OCI-LY7 (cell line): Measurements from ENCODE around the gene MTUS2.

ENCODE experiments used
- CTCF ChIP-seq: fragments of 200-600 bp; sonication (generic); conservative IDR thresholded peaks from 2 replicates; pipeline ENCODE4 v1.5.1; 2014; ENCODE audit warnings: mild to moderate bottlenecking, antibody characterized with exemption, low read length, moderate library complexity, mixed read lengths
- EZH2phosphoT487 ChIP-seq: fragments of 200-600 bp; sonication (generic); IDR thresholded peaks from 2 replicates; pipeline ENCODE4 v1.6.1; 2018; ENCODE audit warnings: low read depth, borderline replicate concordance, mild to moderate bottlenecking, mixed run types, antibody characterized with exemption, low read length, moderate library complexity, mixed read lengths

- TF ChIP-seq CTCF (no peak), EZH2phosphoT487 (no peak)
Observed at GRCh38 chr13:28817204-28817603, 2.9 kb upstream of the MTUS2 start.
